ENCODE results near the gene RTN4RL1.

RTN4RL1 gene

GRCh38 chr17:2025220-2025621, at the start of gene RTN4RL1:
TSS of gene RTN4RL1 (minus strand) at chr17:2025334. CDS start at chr17:2024865, 469 bp downstream.
- H3K4me2 ChIP-seq, result peak within 1 kb of the TSS; percentile 100
- H3K36me3 ChIP-seq, result no peaks in the 10 kb centered on the region
- H4K20me1 ChIP-seq, result peaks cover 11% of the 10 kb centered on the region
- peak within 1 kb of the TSS; percentile 79 for H3K4me3 ChIP-seq
- H3K27me3 ChIP-seq, result peaks cover 25% of the 10 kb centered on the region; the same call in 1 of the 2 replicates
- no peak for TF ChIP-seq Cebpa-rat (IDR thresholded peaks at IDR 0.05)
- H3K27ac ChIP-seq, result peak within 1 kb of the TSS; percentile 81
- no peaks in the 10 kb centered on the region for H3K9me3 ChIP-seq
- peaks cover 74% of the 10 kb centered on the region for H3K4me1 ChIP-seq
- H3K9ac ChIP-seq, result peak within 1 kb of the TSS; percentile 86

DNA sequence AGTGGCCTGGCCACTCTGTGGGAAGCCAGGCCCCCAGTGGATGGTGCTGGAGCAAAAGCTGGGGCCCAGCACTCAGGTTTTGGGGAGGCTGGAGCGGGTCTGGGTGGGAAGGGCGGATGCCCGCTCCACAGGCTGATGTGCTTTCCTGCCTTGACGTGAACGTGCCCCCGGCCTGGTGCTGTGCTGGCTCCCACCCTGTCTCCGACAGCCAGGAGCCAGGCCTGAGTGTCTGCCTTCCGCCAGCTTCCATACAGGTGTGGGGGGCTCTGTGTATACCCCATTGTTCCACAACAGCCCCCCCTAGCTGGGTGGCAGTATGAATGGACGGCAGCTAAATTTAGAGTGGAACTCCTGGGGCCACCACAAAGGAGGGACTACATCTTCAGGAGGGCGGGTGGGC, 49.8 kb upstream of the RTN4RL1 start:
- H3K4me3 ChIP-seq, result no peak overlapping the region
- no peaks in the 10 kb centered on the region for H3K27me3 ChIP-seq
- H3K27ac ChIP-seq, result peak overlapping the region; percentile 88
- TF ChIP-seq Cebpa-rat (IDR thresholded peaks at IDR 0.05), result no peak
- H3K36me3 ChIP-seq, result peaks cover 41% of the 10 kb centered on the region
- peak overlapping the region; percentile 87 for H3K4me2 ChIP-seq
- 0 out of 2 replicates have a peak overlapping the region, but pooled peaks have one; percentile 5 for H3K9ac ChIP-seq
- no peaks in the 10 kb centered on the region for H3K9me3 ChIP-seq
- H4K20me1 ChIP-seq, result no peaks in the 10 kb centered on the region
- peaks cover 78% of the 10 kb centered on the region for H3K4me1 ChIP-seq

DNA sequence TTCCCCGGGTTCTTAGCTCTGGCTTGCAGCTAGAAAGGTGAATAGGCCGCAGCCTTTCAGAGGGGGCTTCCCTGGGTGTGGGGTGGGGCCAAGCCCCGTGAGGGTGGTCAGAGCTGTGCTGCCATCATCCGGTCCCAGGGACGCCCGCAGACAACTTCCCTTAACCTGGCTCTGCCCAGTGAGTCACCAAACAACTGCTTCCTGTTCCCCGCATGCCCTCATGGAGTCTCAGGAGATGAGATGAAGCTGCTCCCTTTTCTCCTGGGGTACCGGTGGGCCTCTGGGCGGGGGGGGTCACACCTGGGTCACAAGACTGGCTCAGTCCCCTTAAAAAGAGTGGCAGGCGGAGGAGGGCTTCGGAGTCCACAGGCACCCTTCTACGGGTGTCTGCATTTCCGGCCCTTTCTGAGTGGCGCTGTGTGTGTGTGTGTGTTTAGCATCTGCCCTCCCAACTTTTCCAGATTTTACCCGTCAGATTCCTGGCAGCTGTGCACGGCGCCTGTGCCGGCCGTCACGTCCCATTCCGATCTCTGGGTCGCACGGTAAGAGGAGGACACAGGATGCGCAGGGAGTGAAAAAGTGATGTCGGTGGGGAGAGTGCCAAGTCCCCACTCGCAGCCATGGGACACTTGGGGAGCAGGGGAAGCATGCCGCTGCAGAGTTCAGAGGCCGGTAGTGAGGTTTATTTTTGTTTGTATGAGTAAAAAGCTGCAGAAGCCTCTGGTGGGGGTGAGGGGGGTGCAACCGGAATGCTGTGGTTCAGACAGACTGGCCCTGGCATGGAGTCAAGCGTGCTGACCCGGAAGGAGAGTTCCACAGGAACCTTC, 46.5 kb upstream of the RTN4RL1 start:
- peaks cover 100% of the 10 kb centered on the region for H3K4me1 ChIP-seq
- no peaks in the 10 kb centered on the region for H4K20me1 ChIP-seq
- peak overlapping the region; percentile 87 for H3K4me2 ChIP-seq
- peak overlapping the region; percentile 54 for H3K9ac ChIP-seq
- H3K27me3 ChIP-seq, result no peaks in the 10 kb centered on the region
- H3K27ac ChIP-seq, result peak overlapping the region; percentile 88
- no peaks in the 10 kb centered on the region for H3K9me3 ChIP-seq
- H3K36me3 ChIP-seq, result peaks cover 14% of the 10 kb centered on the region; the same call in 1 of the 2 replicates
- no peak for TF ChIP-seq Cebpa-rat (IDR thresholded peaks at IDR 0.05)
- no peak overlapping the region; the same call in 1 of the 2 replicates for H3K4me3 ChIP-seq

GRCh38 chr17:2071024-2071385, 45.9 kb upstream of the RTN4RL1 start:
- Histone ChIP-seq H3K9ac (peak overlapping the region; percentile 54), H3K4me1 (peaks cover 100% of the 10 kb centered on the region), H3K4me3 (no peak overlapping the region; the same call in 1 of the 2 replicates), H3K36me3 (0 out of 2 replicates have a peak, but pooled peaks cover 14% of the 10 kb centered on the region), H3K9me3 (no peaks in the 10 kb centered on the region), H3K27me3 (no peaks in the 10 kb centered on the region), H3K4me2 (peak overlapping the region; percentile 87), H4K20me1 (no peaks in the 10 kb centered on the region), H3K27ac (peak overlapping the region; percentile 88)
- no peak for TF ChIP-seq Cebpa-rat (IDR thresholded peaks at IDR 0.05)

GRCh38 chr17:2070241-2071023, 45.3 kb upstream of the RTN4RL1 start:
- TF ChIP-seq Cebpa-rat (IDR thresholded peaks at IDR 0.05), result no peak
- peaks cover 100% of the 10 kb centered on the region for H3K4me1 ChIP-seq
- peak overlapping the region; percentile 88 for H3K27ac ChIP-seq

DNA sequence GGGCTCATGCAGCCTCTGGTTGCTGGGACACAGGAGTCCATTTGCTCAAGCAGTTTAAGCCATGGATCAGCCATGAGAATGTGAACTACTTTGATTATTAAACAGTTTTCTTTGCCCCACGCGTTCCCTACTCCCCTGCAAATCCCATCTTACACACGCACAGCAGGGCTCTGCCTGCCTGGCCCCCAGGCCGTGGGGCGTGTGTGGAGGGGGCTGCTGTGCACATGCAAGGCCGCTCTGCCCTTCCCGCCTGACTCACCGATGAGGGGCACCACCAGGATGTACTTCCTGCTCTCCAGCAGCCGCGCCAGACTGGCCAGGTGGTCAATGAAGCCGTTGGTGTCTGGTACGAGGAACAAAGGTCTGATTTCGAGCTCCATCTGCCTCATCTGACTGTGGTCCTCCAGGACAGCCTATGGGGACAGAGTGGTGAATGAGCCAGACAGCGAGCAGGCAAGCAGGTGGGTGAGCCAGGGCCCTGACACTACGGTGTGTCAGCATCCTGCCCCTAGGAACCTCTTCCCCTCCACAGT, 43.5 kb upstream of the RTN4RL1 start:
- H3K9ac ChIP-seq, result peak overlapping the region; percentile 75
- H3K27ac ChIP-seq, result peak overlapping the region; percentile 88
- no peak for TF ChIP-seq Cebpa-rat (IDR thresholded peaks at IDR 0.05)
- no peak overlapping the region for H3K4me3 ChIP-seq
- H4K20me1 ChIP-seq, result no peaks in the 10 kb centered on the region
- H3K4me1 ChIP-seq, result peaks cover 100% of the 10 kb centered on the region
- H3K9me3 ChIP-seq, result no peaks in the 10 kb centered on the region
- 0 out of 2 replicates have a peak, but pooled peaks cover 19% of the 10 kb centered on the region for H3K36me3 ChIP-seq
- H3K27me3 ChIP-seq, result no peaks in the 10 kb centered on the region
- H3K4me2 ChIP-seq, result peak overlapping the region; percentile 87

More at GRCh38 chr17:2070241-2071023, 45.3 kb upstream of the RTN4RL1 start:
- Histone ChIP-seq H3K9ac (peak overlapping the region; percentile 54), H4K20me1 (no peaks in the 10 kb centered on the region), H3K36me3 (0 out of 2 replicates have a peak, but pooled peaks cover 19% of the 10 kb centered on the region), H3K4me3 (no peak overlapping the region), H3K9me3 (no peaks in the 10 kb centered on the region), H3K27me3 (no peaks in the 10 kb centered on the region), H3K4me2 (peak overlapping the region; percentile 87)

- H3K4me3 ChIP-seq, result peak overlapping the region; percentile 6; the same call in 1 of the 2 replicates
- H3K27me3 ChIP-seq, result no peaks in the 10 kb centered on the region
- no peaks in the 10 kb centered on the region for H3K9me3 ChIP-seq
- no peak for TF ChIP-seq Cebpa-rat (IDR thresholded peaks at IDR 0.05)
- peak overlapping the region; percentile 88 for H3K27ac ChIP-seq
- no peaks in the 10 kb centered on the region for H4K20me1 ChIP-seq
- 0 out of 2 replicates have a peak, but pooled peaks cover 19% of the 10 kb centered on the region for H3K36me3 ChIP-seq
- H3K4me2 ChIP-seq, result peak overlapping the region; percentile 87
- peaks cover 100% of the 10 kb centered on the region for H3K4me1 ChIP-seq
- H3K9ac ChIP-seq, result peak overlapping the region; percentile 75
These were observed 42.9 kb upstream of the RTN4RL1 start for GRCh38 chr17:2068031-2068518.

DNA sequence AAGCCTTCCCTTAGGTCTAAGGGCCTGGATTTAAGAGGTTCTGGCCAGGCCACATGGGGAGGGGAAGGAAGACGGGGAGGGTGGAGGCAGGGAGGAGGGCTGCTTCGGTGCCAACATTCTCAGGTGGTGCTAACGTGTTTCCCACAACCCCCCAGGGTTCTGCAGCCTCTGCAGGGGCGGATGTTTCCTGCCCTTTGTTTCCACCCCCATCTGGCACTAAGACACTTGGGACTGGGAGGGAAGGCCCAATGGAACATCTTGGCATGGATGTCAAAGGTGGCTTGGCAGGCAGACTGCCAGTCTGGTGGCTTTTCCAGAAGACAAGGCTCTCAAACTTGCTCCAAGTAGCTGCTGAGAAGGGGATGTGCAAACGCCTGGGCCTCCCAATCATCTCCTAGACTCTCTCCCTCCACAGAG, 42.5 kb upstream of the RTN4RL1 start:
- peak overlapping the region; percentile 88 for H3K27ac ChIP-seq
- H3K9ac ChIP-seq, result peak overlapping the region; percentile 75
- H3K4me1 ChIP-seq, result peaks cover 100% of the 10 kb centered on the region
- H3K9me3 ChIP-seq, result no peaks in the 10 kb centered on the region
- H3K4me2 ChIP-seq, result peak overlapping the region; percentile 87
- H3K4me3 ChIP-seq, result peak overlapping the region; percentile 6
- no peaks in the 10 kb centered on the region for H4K20me1 ChIP-seq
- 0 out of 2 replicates have a peak, but pooled peaks cover 24% of the 10 kb centered on the region for H3K36me3 ChIP-seq
- TF ChIP-seq Cebpa-rat (IDR thresholded peaks at IDR 0.05), result no peak
- no peaks in the 10 kb centered on the region for H3K27me3 ChIP-seq

GRCh38 chr17:2067048-2067561, 42.0 kb upstream of the RTN4RL1 start:
- Histone ChIP-seq H3K27me3 (no peaks in the 10 kb centered on the region), H4K20me1 (no peaks in the 10 kb centered on the region), H3K4me3 (peak overlapping the region; percentile 6; the same call in 1 of the 2 replicates), H3K36me3 (peaks cover 27% of the 10 kb centered on the region; the same call in 1 of the 2 replicates), H3K9me3 (no peaks in the 10 kb centered on the region), H3K27ac (peak overlapping the region; percentile 88), H3K4me1 (peaks cover 100% of the 10 kb centered on the region), H3K4me2 (peak overlapping the region; percentile 87), H3K9ac (peak overlapping the region; percentile 75)
- TF ChIP-seq Cebpa-rat (IDR thresholded peaks at IDR 0.05), result no peak
